Fibroblast of lung (primary cell): ENCODE results near the gene UBE2QL1. TPM values are rescaled to one million over a fixed set of nuclear protein-coding genes. Genes with fewer than 3 reads are reported as not detected.

ENCODE experiments used
- DNase-seq, 2 donors: peaks; one replicate each; pipeline versions ENCODE4 v3.0.0 to v3.0.0-alpha.2; 2010; ENCODE audit warnings: low read depth in 2 of 2
- H2AFZ ChIP-seq: 2 replicates; pipeline ENCODE4 v1.5.1; 2012; ENCODE audit warnings: low read length, control low read depth, inconsistent platforms
- H3K27ac ChIP-seq: 2 replicates; pipeline ENCODE4 v1.5.1; 2011; ENCODE audit warnings: low read length, control low read depth; ENCODE audit not compliant: insufficient read depth
- H3K27me3 ChIP-seq: 2 replicates; pipeline ENCODE4 v1.5.1; 2011; ENCODE audit warnings: mild to moderate bottlenecking, low read length; ENCODE audit not compliant: control insufficient read depth, insufficient read depth
- H3K36me3 ChIP-seq: 2 replicates; pipeline ENCODE4 v1.5.1; 2011; ENCODE audit warnings: low read length; ENCODE audit not compliant: control insufficient read depth, insufficient read depth
- H3K4me1 ChIP-seq: 2 replicates; pipeline ENCODE4 v1.5.1; 2011; ENCODE audit warnings: low read length; ENCODE audit not compliant: control insufficient read depth, insufficient read depth; ENCODE audit errors: extremely low read depth
- H3K4me2 ChIP-seq: 2 replicates; pipeline ENCODE4 v1.5.1; 2011; ENCODE audit warnings: low read length, control low read depth; ENCODE audit not compliant: insufficient read depth; ENCODE audit errors: extremely low read depth
- H3K4me3 ChIP-seq, 4 experiments: fragments of 200-600 bp in 1 of 4; sonication (generic) in 1 of 4; replicated peaks in 1 of 4; 2 replicates each; pipeline ENCODE4 v1.5.1; 2011 to 2016; ENCODE audit warnings: low read length in 4 of 4, low read depth in 3 of 4, mild to moderate bottlenecking in 3 of 4, control low read depth in 2 of 4, inconsistent platforms in 1 of 4, mixed read lengths in 1 of 4; ENCODE audit not compliant: insufficient read depth in 1 of 4; ENCODE audit errors: control extremely low read depth in 1 of 4
- H3K79me2 ChIP-seq: 2 replicates; pipeline ENCODE4 v1.5.1; 2012; ENCODE audit warnings: mild to moderate bottlenecking, low read length, inconsistent platforms; ENCODE audit not compliant: control insufficient read depth, insufficient read depth
- H3K9ac ChIP-seq: 2 replicates; pipeline ENCODE4 v1.5.1; 2011; ENCODE audit warnings: mild to moderate bottlenecking, low read length, control low read depth; ENCODE audit not compliant: insufficient read depth
- H3K9me3 ChIP-seq: 2 replicates; pipeline ENCODE4 v1.5.1; 2012; ENCODE audit warnings: low read depth, low read length; ENCODE audit not compliant: control insufficient read depth, insufficient read depth
- H4K20me1 ChIP-seq: 2 replicates; pipeline ENCODE4 v1.5.1; 2011; ENCODE audit warnings: low read length; ENCODE audit not compliant: control insufficient read depth, insufficient read depth; ENCODE audit errors: extremely low read depth
- CTCF ChIP-seq, 2 donors: IDR thresholded peaks in 1 of 2; conservative IDR thresholded peaks in 1 of 2; 1 replicate in 1 of 2; 2 replicates in 1 of 2; pipeline ENCODE4 v1.5.1; 2011 to 2012; ENCODE audit warnings: low read length in 2 of 2, control low read depth in 1 of 2, inconsistent platforms in 1 of 2, low read depth in 1 of 2, mild to moderate bottlenecking in 1 of 2
- EZH2 ChIP-seq: IDR thresholded peaks from 2 replicates; pipeline ENCODE4 v1.5.1; 2012; ENCODE audit warnings: low read length, control low read depth, mild to moderate bottlenecking; ENCODE audit errors: missing control alignments
- polyA plus RNA-seq, 2 donors: library from polyadenylated mRNA; depleted of rRNA in 1 of 2; stranded (reverse) in 1 of 2; unstranded in 1 of 2; fragments of >200 nt; gene quantifications; 2 replicates each; pipeline ENCODE4 v1.2.1, GENCODE V29; 2011 to 2012; ENCODE audit warnings: missing spikeins in 1 of 2
- total RNA-seq: library from RNA; depleted of rRNA; stranded (reverse); fragments of >200 nt; gene quantifications from 2 replicates; pipeline ENCODE4 v1.2.1, GENCODE V29; 2014

The UBE2QL1 gene
- total and polyA plus RNA-seq, 2 donors (not counting 1 experiment from before 2014, with no cell fraction given): not detected

GRCh38 chr5:6473284-6473683 is 24.6 kb downstream of the UBE2QL1 start:
- Histone ChIP-seq H4K20me1 (no peaks in the 10 kb centered on the region), H3K36me3 (no peaks in the 10 kb centered on the region), H3K4me2 (no peak overlapping the region), H2AFZ (no peak overlapping the region), H3K4me1 (no peaks in the 10 kb centered on the region), H3K79me2 (no peaks in the 10 kb centered on the region), H3K9me3 (no peaks in the 10 kb centered on the region), H3K9ac (no peak overlapping the region), H3K27ac (no peak overlapping the region), H3K27me3 (no peaks in the 10 kb centered on the region), H3K4me3 (no peak overlapping the region)
- no peak for DNase-seq
- no peak for TF ChIP-seq CTCF (conservative IDR thresholded peaks at IDR 0.05 in 1 of 2, IDR thresholded peaks at IDR 0.05 in 1 of 2; ENCODE audit: low read depth in 1 of 2, low read length in 2 of 2)

GRCh38 chr5:6475626-6476312 is 27.1 kb downstream of the UBE2QL1 start:
- Histone ChIP-seq H3K9me3 (no peaks in the 10 kb centered on the region), H2AFZ (no peak overlapping the region), H3K4me2 (no peak overlapping the region), H3K4me1 (no peaks in the 10 kb centered on the region), H3K36me3 (no peaks in the 10 kb centered on the region), H4K20me1 (no peaks in the 10 kb centered on the region), H3K4me3 (no peak overlapping the region), H3K27ac (no peak overlapping the region), H3K79me2 (no peaks in the 10 kb centered on the region), H3K9ac (no peak overlapping the region), H3K27me3 (no peaks in the 10 kb centered on the region)
- DNase-seq: no peak
- no peak for TF ChIP-seq CTCF (conservative IDR thresholded peaks at IDR 0.05 in 1 of 2, IDR thresholded peaks at IDR 0.05 in 1 of 2; ENCODE audit: low read depth in 1 of 2, low read length in 2 of 2)
- no peak for TF ChIP-seq EZH2

GRCh38 chr5:6476313-6476661 is 27.6 kb downstream of the UBE2QL1 start:
- Histone ChIP-seq H3K9me3 (no peaks in the 10 kb centered on the region), H3K4me3 (no peak overlapping the region), H3K9ac (no peak overlapping the region), H3K79me2 (no peaks in the 10 kb centered on the region), H2AFZ (no peak overlapping the region), H3K4me1 (no peaks in the 10 kb centered on the region), H4K20me1 (no peaks in the 10 kb centered on the region), H3K27ac (no peak overlapping the region), H3K36me3 (no peaks in the 10 kb centered on the region), H3K27me3 (no peaks in the 10 kb centered on the region), H3K4me2 (no peak overlapping the region)
- DNase-seq: no peak
- TF ChIP-seq EZH2 (no peak), CTCF (conservative IDR thresholded peaks at IDR 0.05 in 1 of 2, IDR thresholded peaks at IDR 0.05 in 1 of 2; ENCODE audit: low read depth in 1 of 2, low read length in 2 of 2) (no peak)
